Measurements from ENCODE around the gene DYNC1H1. TPM values are rescaled to one million over a fixed set of nuclear protein-coding genes. Genes with fewer than 3 reads are reported as not detected.

DYNC1H1 gene
- total and polyA plus RNA-seq, 2 of the 13 experiments (the other 11 are each of a cell fraction or from before 2014, with no cell fraction given): 74.4 to 239 TPM

DNA sequence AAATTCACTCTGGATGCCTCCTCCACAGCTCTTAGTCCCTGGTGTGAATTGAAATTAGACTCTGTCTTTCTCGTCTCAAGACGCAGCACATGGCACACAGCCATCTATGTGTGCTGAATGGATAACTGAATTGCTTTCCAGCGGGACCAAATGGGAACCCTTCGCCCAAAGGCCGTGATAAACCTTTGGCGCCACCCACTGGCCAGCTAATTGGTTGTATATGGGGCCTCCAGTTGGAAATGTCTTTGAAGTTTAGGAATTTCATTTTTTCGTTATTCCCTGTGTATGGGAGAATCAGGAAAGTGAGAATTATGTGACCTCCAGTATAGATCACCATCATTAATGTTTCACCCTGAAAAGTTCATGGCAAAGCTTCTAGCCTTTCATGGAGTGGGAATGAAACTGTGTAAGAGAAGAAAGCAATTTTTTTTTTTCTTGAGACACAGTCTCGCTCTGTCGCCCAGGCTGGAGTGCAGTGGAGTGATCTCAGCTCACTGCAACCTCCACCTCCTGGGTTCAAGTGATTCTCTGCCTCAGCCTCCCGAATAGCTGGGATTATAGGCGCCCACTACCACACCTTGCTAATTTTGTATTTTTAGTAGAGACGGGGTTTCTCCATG is 132.3 kb downstream of the DYNC1H1 start (continued):
- TF ChIP-seq, protein P1, sequence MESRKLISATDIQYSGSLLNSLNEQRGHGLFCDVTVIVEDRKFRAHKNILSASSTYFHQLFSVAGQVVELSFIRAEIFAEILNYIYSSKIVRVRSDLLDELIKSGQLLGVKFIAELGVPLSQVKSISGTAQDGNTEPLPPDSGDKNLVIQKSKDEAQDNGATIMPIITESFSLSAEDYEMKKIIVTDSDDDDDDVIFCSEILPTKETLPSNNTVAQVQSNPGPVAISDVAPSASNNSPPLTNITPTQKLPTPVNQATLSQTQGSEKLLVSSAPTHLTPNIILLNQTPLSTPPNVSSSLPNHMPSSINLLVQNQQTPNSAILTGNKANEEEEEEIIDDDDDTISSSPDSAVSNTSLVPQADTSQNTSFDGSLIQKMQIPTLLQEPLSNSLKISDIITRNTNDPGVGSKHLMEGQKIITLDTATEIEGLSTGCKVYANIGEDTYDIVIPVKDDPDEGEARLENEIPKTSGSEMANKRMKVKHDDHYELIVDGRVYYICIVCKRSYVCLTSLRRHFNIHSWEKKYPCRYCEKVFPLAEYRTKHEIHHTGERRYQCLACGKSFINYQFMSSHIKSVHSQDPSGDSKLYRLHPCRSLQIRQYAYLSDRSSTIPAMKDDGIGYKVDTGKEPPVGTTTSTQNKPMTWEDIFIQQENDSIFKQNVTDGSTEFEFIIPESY (CRISPR knock-in tag; IDR thresholded peaks at IDR 0.05): no peak
- TF ChIP-seq MED8 (CRISPR knock-in tag; IDR thresholded peaks at IDR 0.05; ENCODE audit: insufficient replicate concordance) (no peak), NCOA2 (CRISPR knock-in tag; IDR thresholded peaks at IDR 0.05) (no peak), FOXO1 (CRISPR knock-in tag; IDR thresholded peaks at IDR 0.05) (no peak), NR2F2 (IDR thresholded peaks at IDR 0.05; ENCODE audit: borderline replicate concordance, low read depth) (no peak)

DNA sequence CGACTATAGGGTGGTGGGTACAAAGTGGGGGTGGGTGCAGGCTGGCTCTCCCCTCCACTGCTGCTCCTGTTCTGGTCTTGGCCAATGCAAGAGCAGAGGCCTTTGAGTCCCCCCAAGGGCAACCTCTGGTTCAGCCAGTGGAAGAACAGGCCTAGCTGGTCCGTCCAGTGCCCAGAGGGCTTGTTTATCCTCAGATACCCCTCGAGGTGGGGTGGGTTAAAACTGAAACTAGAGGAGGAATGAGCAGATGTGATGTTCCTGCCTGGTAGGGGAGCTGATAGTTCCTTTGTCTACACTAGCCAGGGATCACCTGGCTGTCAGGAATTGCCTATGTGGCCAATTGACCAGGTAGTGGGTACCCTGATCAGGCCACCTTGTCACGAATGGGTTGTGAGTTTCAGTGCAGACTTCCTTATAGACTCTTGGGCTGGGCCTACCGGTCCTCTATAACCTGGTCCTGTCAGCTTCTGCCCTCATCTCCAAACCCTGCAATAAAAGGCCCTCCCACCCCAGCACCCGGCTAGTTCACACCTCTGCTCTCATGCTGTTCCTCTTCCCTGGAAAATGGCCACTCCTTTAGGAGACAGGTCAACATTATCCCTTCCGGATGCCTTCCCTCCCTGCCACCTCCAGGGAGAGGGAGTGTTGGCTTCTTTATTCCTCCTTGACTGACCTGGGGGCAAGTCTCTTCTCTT is 133.2 kb downstream of the DYNC1H1 start:
- ChIA-PET POLR2A (interaction anchor here (1.9 to 2.3 kb wide), 2 partner anchors 13 to 34 kb away, joined by 6 to 9 read pairs; no protein-coding TSS in a partner anchor), CTCF (ENCODE audit: low intra/inter-chr PET ratio, low total read pairs) (interaction anchor here (2.2 to 3.1 kb wide), 2 partner anchors 34 to 51 kb away, joined by 18 to 22 read pairs; no protein-coding TSS in a partner anchor)
- in situ Hi-C loops (cut with HindIII; ENCODE audit: extremely low pct_ligation_motif_present, low pct_unique_long_range_greater_than_20kb): loop anchor here (5.0 to 25.0 kb wide), 3 partner anchors 35 to 385 kb away; partner anchors contain the start of gene DYNC1H1
- BruUV-seq (replicated peaks): no TSS peak
- DNase-seq (ENCODE audit: low spot score) (no peak), ATAC-seq (peak; percentile 20), FAIRE-seq (no peak)
- H3K4me2 ChIP-seq (ENCODE audit: low read depth, low read length): peak overlapping the region; percentile 68
- 6% methylated on average over 6 of the region's 7 CpGs for WGBS (ENCODE audit: low lambda C conversion rate)
- no peak overlapping the region for H3K27ac ChIP-seq (ENCODE audit: extremely low read length, insufficient read depth, low read length)
- no peaks in the 10 kb centered on the region for H3K36me3 ChIP-seq (replicated peaks in 1 of 2; ENCODE audit: control insufficient read depth in 1 of 2, insufficient read depth in 2 of 2, low read length in 2 of 2)
- peaks cover 2 to 25% of the 10 kb centered on the region in 2 experiments; a peak in 4 of 5 replicates for H3K27me3 ChIP-seq (ENCODE audit: control insufficient read depth in 1 of 2, insufficient read depth in 2 of 2, low read length in 2 of 2)
- no peaks in the 10 kb centered on the region for H3K79me2 ChIP-seq (ENCODE audit: insufficient read depth, low read length)
- H3K4me3 ChIP-seq (replicated peaks in 1 of 3; ENCODE audit: insufficient read depth in 1 of 3, low read depth in 2 of 3, low read length in 3 of 3): 0 out of 6 replicates have a peak overlapping the region, but pooled peaks of 1 of the 3 experiments have one; percentile 16
- no peaks in the 10 kb centered on the region for H3K9me3 ChIP-seq (ENCODE audit: low read length)
- no peaks in the 10 kb centered on the region for H4K20me1 ChIP-seq (ENCODE audit: insufficient read depth, low read length)
- no peak overlapping the region for H3K9ac ChIP-seq (ENCODE audit: insufficient read depth, low read depth, low read length)
- intact Hi-C loops (cut with micrococcal nuclease; ENCODE audit: unreplicated experiment): loop anchor here (2.0 to 5.0 kb wide), 3 partner anchors 110 to 390 kb away; no protein-coding TSS in a partner anchor
- H2AFZ ChIP-seq (ENCODE audit: low read length): peak overlapping the region; percentile 83
- peaks cover 37% of the 10 kb centered on the region for H3K4me1 ChIP-seq (ENCODE audit: insufficient read depth, low read length)
- TF ChIP-seq, protein P2, sequence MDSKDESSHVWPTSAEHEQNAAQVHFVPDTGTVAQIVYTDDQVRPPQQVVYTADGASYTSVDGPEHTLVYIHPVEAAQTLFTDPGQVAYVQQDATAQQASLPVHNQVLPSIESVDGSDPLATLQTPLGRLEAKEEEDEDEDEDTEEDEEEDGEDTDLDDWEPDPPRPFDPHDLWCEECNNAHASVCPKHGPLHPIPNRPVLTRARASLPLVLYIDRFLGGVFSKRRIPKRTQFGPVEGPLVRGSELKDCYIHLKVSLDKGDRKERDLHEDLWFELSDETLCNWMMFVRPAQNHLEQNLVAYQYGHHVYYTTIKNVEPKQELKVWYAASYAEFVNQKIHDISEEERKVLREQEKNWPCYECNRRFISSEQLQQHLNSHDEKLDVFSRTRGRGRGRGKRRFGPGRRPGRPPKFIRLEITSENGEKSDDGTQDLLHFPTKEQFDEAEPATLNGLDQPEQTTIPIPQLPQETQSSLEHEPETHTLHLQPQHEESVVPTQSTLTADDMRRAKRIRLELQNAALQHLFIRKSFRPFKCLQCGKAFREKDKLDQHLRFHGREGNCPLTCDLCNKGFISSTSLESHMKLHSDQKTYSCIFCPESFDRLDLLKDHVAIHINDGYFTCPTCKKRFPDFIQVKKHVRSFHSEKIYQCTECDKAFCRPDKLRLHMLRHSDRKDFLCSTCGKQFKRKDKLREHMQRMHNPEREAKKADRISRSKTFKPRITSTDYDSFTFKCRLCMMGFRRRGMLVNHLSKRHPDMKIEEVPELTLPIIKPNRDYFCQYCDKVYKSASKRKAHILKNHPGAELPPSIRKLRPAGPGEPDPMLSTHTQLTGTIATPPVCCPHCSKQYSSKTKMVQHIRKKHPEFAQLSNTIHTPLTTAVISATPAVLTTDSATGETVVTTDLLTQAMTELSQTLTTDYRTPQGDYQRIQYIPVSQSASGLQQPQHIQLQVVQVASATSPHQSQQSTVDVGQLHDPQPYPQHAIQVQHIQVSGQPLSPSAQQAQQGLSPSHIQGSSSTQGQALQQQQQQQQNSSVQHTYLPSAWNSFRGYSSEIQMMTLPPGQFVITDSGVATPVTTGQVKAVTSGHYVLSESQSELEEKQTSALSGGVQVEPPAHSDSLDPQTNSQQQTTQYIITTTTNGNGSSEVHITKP (CRISPR knock-in tag; IDR thresholded peaks at IDR 0.05; ENCODE audit: low read depth): no peak
- TF ChIP-seq, protein P3, sequence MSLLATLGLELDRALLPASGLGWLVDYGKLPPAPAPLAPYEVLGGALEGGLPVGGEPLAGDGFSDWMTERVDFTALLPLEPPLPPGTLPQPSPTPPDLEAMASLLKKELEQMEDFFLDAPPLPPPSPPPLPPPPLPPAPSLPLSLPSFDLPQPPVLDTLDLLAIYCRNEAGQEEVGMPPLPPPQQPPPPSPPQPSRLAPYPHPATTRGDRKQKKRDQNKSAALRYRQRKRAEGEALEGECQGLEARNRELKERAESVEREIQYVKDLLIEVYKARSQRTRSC (CRISPR knock-in tag; IDR thresholded peaks at IDR 0.05; ENCODE audit: low read depth): no peak
- no peak for TF ChIP-seq ZNF556 (CRISPR knock-in tag; IDR thresholded peaks at IDR 0.05; ENCODE audit: borderline replicate concordance)
- TF ChIP-seq, protein P4, sequence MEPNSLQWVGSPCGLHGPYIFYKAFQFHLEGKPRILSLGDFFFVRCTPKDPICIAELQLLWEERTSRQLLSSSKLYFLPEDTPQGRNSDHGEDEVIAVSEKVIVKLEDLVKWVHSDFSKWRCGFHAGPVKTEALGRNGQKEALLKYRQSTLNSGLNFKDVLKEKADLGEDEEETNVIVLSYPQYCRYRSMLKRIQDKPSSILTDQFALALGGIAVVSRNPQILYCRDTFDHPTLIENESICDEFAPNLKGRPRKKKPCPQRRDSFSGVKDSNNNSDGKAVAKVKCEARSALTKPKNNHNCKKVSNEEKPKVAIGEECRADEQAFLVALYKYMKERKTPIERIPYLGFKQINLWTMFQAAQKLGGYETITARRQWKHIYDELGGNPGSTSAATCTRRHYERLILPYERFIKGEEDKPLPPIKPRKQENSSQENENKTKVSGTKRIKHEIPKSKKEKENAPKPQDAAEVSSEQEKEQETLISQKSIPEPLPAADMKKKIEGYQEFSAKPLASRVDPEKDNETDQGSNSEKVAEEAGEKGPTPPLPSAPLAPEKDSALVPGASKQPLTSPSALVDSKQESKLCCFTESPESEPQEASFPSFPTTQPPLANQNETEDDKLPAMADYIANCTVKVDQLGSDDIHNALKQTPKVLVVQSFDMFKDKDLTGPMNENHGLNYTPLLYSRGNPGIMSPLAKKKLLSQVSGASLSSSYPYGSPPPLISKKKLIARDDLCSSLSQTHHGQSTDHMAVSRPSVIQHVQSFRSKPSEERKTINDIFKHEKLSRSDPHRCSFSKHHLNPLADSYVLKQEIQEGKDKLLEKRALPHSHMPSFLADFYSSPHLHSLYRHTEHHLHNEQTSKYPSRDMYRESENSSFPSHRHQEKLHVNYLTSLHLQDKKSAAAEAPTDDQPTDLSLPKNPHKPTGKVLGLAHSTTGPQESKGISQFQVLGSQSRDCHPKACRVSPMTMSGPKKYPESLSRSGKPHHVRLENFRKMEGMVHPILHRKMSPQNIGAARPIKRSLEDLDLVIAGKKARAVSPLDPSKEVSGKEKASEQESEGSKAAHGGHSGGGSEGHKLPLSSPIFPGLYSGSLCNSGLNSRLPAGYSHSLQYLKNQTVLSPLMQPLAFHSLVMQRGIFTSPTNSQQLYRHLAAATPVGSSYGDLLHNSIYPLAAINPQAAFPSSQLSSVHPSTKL (CRISPR knock-in tag; IDR thresholded peaks at IDR 0.05): no peak
- no peak for TF ChIP-seq RFX5 (IDR thresholded peaks at IDR 0.05; ENCODE audit: low read depth, low read length)
